Upper lobe of left lung (tissue), 4 donors: ENCODE results near the gene GJD4.

Experiments used
- CTCF ChIP-seq, 6 experiments: fragments of 450-650 bp in 4 of 6; fragments of 200-600 bp in 2 of 6; sonication (generic) in 2 of 6; IDR thresholded peaks; one replicate each; pipeline ENCODE4 v1.5.1; 2016 to 2019; ENCODE audit warnings: antibody characterized with exemption in 6 of 6
- POLR2A ChIP-seq, 4 donors: fragments of 450-650 bp; IDR thresholded peaks; one replicate each; pipeline ENCODE4 v1.5.1; 2016 to 2017; ENCODE audit warnings: antibody characterized with exemption in 4 of 4, mild to moderate bottlenecking in 2 of 4
- POLR2AphosphoS5 ChIP-seq, 2 donors: sonication (generic); formaldehyde crosslinking; IDR thresholded peaks; one replicate each; pipeline ENCODE4 v1.5.1; 2017; ENCODE audit warnings: antibody characterized with exemption in 2 of 2

- TF ChIP-seq CTCF (IDR thresholded peaks at IDR 0.05) (no peak), POLR2A (IDR thresholded peaks at IDR 0.05) (no peak), POLR2AphosphoS5 (IDR thresholded peaks at IDR 0.05) (no peak)
Observed at GRCh38 chr10:35612385-35613106, 7.4 kb downstream of the GJD4 start.
